GM12872 (cell line): ENCODE results near the gene PVALEF.

Source experiments
- CTCF ChIP-seq: IDR thresholded peaks from 3 replicates; pipeline ENCODE4 v1.5.1; 2011; ENCODE audit warnings: low read depth, mild to moderate bottlenecking, low read length, moderate library complexity; ENCODE audit not compliant: insufficient read depth

PVALEF gene

DNA sequence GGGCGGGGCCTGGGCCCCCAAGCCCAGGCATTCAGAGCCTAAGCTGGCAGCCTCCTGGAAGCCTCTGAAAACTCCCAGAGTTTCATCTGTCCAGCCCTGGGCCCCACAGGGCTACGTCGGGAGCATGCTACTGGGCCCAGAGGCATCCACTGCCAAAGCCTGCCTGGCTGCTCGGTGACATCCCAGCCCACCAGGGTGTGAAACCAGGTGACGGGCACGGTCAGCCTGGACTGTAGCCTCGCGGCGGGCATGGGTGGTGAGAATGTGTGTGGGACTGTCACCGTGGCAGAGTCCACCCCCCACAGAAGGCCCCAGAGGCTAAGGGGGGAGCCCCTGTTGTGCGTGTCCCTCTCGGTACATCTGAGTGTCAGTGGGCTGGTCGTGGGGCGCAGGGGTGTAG lies 26.3 kb downstream of the PVALEF start:
- no peak for TF ChIP-seq CTCF

- no peak for TF ChIP-seq CTCF
Observed at GRCh38 chr17:81192386-81193050, 27.2 kb downstream of the PVALEF start.

- TF ChIP-seq CTCF, result no peak
Observed at GRCh38 chr17:81193051-81193410, 27.7 kb downstream of the PVALEF start.

- no peak for TF ChIP-seq CTCF
Observed at GRCh38 chr17:81193470-81194224, 28.3 kb downstream of the PVALEF start.

- no peak for TF ChIP-seq CTCF
Observed at GRCh38 chr17:81194225-81194760, 29.0 kb downstream of the PVALEF start.

GRCh38 chr17:81194941-81195901 lies 29.9 kb downstream of the PVALEF start:
- no peak for TF ChIP-seq CTCF
